PC-9 (cell line): Measurements from ENCODE around the gene VRTN. TPM values are rescaled to one million over a fixed set of nuclear protein-coding genes. Genes with fewer than 3 reads are reported as not detected.
A peak's percentile ranks its signal among the peaks of the same experiment; 100 is the strongest.

Experiments
- BruUV-seq: library from RNA; stranded (reverse); fragments of 400-500 nt; replicated peaks from 2 replicates; lab custom pipeline; 2021; lab: Mats Ljungman, UMichigan
- CTCF ChIA-PET: fragments of 300-600 bp; sonication (Branson Sonifier 250); formaldehyde crosslinking; loops from one replicate; lab custom pipeline; 2022; ENCODE audit warnings: antibody characterized with exemption; lab: Charles Lee
- POLR2A ChIA-PET: fragments of 300-600 bp; sonication (Branson Sonifier 250); formaldehyde crosslinking; loops from one replicate; lab custom pipeline; 2022; ENCODE audit warnings: antibody characterized with exemption; ENCODE audit not compliant: unreplicated experiment; lab: Charles Lee
- DNase-seq, 2 experiments: peaks; one replicate each; pipeline versions ENCODE4 v3.0.0 to v3.0.0-alpha.2; 2015 to 2022; ENCODE audit warnings: mixed read lengths in 1 of 2
- H2AFZ ChIP-seq: fragments of 200-600 bp; sonication (generic); 2 replicates; pipeline ENCODE4 v1.8.1; 2017; ENCODE audit warnings: antibody characterized with exemption
- H3F3A ChIP-seq: fragments of 200-600 bp; sonication (generic); 2 replicates; pipeline ENCODE4 v1.8.1; 2017; ENCODE audit warnings: antibody characterized with exemption, mild to moderate bottlenecking, low read depth; ENCODE audit not compliant: insufficient read depth
- H3K27ac ChIP-seq: fragments of 200-600 bp; sonication (generic); 2 replicates; pipeline ENCODE4 v1.6.1; 2016; ENCODE audit warnings: mixed run types
- H3K27me3 ChIP-seq: fragments of 200-600 bp; sonication (generic); 2 replicates; pipeline ENCODE4 v1.6.1; 2016; ENCODE audit warnings: low read depth, mixed run types; ENCODE audit not compliant: insufficient read depth
- H3K36me3 ChIP-seq: fragments of 200-600 bp; sonication (generic); 2 replicates; pipeline ENCODE4 v1.6.1; 2016; ENCODE audit warnings: low read depth, mixed run types
- H3K4me1 ChIP-seq: fragments of 200-600 bp; sonication (generic); replicated peaks from 2 replicates; pipeline ENCODE4 v1.6.1; 2016; ENCODE audit warnings: mixed run types; ENCODE audit not compliant: insufficient read depth
- H3K4me2 ChIP-seq: fragments of 200-600 bp; sonication (generic); 2 replicates; pipeline ENCODE4 v1.6.1; 2017; ENCODE audit warnings: mixed run types
- H3K4me3 ChIP-seq: fragments of 200-600 bp; sonication (generic); 2 replicates; pipeline ENCODE4 v1.6.1; 2016; ENCODE audit warnings: mixed run types
- H3K79me2 ChIP-seq: fragments of 200-600 bp; sonication (generic); 2 replicates; pipeline ENCODE4 v1.6.1; 2017; ENCODE audit warnings: low read depth, mixed run types
- H3K9me2 ChIP-seq: fragments of 200-600 bp; sonication (generic); 2 replicates; pipeline ENCODE4 v1.8.1; 2017; ENCODE audit warnings: mild to moderate bottlenecking; ENCODE audit not compliant: insufficient read depth
- H3K9me3 ChIP-seq: fragments of 200-600 bp; sonication (generic); 2 replicates; pipeline ENCODE4 v1.8.1; 2016; ENCODE audit warnings: low read depth; ENCODE audit not compliant: insufficient read depth
- H4K20me1 ChIP-seq: fragments of 200-600 bp; sonication (generic); 2 replicates; pipeline ENCODE4 v1.8.1; 2017; ENCODE audit not compliant: insufficient read depth
- EZH2 ChIP-seq: fragments of 200-600 bp; sonication (generic); IDR thresholded peaks from 2 replicates; pipeline ENCODE4 v1.8.0; 2017; ENCODE audit warnings: antibody characterized with exemption, low read depth
- intact Hi-C: fragments of 100-400 bp; cut with micrococcal nuclease; formaldehyde crosslinking; loops from one replicate; pipeline ENCODE4 v1.10.0; 2022; ENCODE audit not compliant: unreplicated experiment
- total RNA-seq: library from RNA; stranded (reverse); gene quantifications from 2 replicates; pipeline ENCODE4 v1.2.3, GENCODE V29; 2021
- TF ChIP-seq, protein P1 (sequence below): fragments of 200-600 bp; sonication (generic); conservative IDR thresholded peaks from 2 replicates; pipeline ENCODE4 v1.6.1; 2017; ENCODE audit warnings: mixed run types, antibody characterized with exemption, mild to moderate bottlenecking, moderate library complexity

Gene VRTN
- total RNA-seq, 1 experiment from 2014 or later = not detected

DNA sequence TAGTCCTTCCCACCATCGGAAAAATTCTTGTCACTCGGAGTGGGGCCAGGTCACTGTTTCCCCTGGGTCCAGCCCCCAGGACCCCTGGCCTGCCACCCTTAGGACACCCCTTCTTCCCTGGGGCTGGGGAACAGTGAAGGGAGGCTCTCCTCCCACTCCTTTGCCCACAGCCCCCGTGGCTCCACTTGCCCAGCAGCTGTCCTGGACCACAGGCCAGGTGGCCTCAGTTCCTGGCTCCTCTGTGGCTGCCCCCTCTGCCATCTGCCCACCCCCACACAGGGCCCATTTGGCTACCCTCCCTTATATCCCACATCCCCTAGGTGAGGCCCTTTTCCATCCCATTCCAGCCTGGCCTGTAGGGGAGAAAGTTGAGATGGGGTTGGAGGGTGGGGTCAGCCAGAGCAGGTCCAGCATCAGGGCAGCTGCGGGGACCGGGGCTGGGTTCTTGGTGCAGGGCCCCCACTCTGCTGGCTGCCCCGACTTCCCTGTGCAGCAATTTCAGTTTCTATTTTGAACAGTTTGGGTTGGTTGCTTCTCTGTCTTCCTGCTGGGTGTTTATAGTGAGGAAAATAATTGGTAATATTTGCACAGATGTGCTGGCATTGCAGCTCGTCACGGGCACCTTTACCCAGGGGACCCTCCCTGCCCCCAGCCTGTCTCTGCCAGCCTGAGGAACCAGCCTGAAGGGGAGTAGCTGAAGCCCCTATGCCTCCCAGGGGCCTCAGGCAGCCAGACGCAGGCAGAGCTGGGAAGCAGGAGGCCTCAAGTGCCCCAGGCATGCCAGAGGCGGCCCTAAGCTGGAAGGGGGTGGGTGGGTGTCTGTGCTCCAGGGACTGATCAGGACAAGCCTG, 54.4 kb downstream of the VRTN start:
- H3K27me3 ChIP-seq = no peaks in the 10 kb centered on the region
- no peaks in the 10 kb centered on the region for H4K20me1 ChIP-seq
- H3K9me3 ChIP-seq = no peaks in the 10 kb centered on the region
- H3K4me2 ChIP-seq = peak overlapping the region; percentile 90
- no peak for TF ChIP-seq EZH2
- TF ChIP-seq, protein P1, sequence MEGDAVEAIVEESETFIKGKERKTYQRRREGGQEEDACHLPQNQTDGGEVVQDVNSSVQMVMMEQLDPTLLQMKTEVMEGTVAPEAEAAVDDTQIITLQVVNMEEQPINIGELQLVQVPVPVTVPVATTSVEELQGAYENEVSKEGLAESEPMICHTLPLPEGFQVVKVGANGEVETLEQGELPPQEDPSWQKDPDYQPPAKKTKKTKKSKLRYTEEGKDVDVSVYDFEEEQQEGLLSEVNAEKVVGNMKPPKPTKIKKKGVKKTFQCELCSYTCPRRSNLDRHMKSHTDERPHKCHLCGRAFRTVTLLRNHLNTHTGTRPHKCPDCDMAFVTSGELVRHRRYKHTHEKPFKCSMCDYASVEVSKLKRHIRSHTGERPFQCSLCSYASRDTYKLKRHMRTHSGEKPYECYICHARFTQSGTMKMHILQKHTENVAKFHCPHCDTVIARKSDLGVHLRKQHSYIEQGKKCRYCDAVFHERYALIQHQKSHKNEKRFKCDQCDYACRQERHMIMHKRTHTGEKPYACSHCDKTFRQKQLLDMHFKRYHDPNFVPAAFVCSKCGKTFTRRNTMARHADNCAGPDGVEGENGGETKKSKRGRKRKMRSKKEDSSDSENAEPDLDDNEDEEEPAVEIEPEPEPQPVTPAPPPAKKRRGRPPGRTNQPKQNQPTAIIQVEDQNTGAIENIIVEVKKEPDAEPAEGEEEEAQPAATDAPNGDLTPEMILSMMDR = no peak
- BruUV-seq = no TSS peak
- no peaks in the 10 kb centered on the region for H3K36me3 ChIP-seq
- no peak for DNase-seq
- H3K4me3 ChIP-seq = no peak overlapping the region
- peaks cover 33% of the 10 kb centered on the region for H3F3A ChIP-seq
- ChIA-PET CTCF (no interaction called here), POLR2A (no interaction called here)
- peak overlapping the region; percentile 76 for H3K27ac ChIP-seq
- peaks cover 32% of the 10 kb centered on the region for H3K4me1 ChIP-seq
- intact Hi-C loops = no loop called here
- no peaks in the 10 kb centered on the region for H3K9me2 ChIP-seq
- H2AFZ ChIP-seq = no peak overlapping the region
- no peaks in the 10 kb centered on the region for H3K79me2 ChIP-seq

- H3K27me3 ChIP-seq = no peaks in the 10 kb centered on the region
- no peak overlapping the region for H3K27ac ChIP-seq
- H3K9me3 ChIP-seq = no peaks in the 10 kb centered on the region
- H3K4me3 ChIP-seq = no peak overlapping the region
- no peaks in the 10 kb centered on the region for H3K9me2 ChIP-seq
- ChIA-PET CTCF (no interaction called here), POLR2A (no interaction called here)
- H3K4me1 ChIP-seq = peaks cover 32% of the 10 kb centered on the region
- H2AFZ ChIP-seq = no peak overlapping the region
- no peak overlapping the region for H3K4me2 ChIP-seq
- H3K79me2 ChIP-seq = no peaks in the 10 kb centered on the region
- no TSS peak for BruUV-seq
- DNase-seq = no peak
- no peaks in the 10 kb centered on the region for H4K20me1 ChIP-seq
- intact Hi-C loops = no loop called here
- peaks cover 33% of the 10 kb centered on the region for H3F3A ChIP-seq
- TF ChIP-seq EZH2 = no peak
- TF ChIP-seq, protein P1 = no peak
- no peaks in the 10 kb centered on the region for H3K36me3 ChIP-seq
Observed at GRCh38 chr14:74403619-74404417, 55.5 kb downstream of the VRTN start.

DNA sequence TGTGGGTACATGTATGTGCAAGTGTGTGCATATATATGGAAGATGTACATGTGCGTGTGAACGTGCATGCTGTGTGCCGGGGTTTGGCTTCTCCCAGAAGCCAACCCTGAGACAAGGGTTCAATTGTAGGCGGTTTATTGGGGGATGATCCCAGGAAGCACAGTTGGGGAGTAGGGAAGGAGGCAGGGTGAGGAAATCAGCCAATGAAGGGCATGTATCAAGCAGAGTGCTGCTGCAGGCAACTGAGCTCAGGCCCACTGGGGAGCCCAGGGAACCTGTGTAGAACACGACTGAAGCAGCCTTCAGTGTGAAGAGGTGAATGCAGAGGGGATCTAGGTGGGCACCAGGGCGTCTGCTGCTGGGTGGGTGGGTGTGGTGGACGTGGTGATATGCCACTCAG, 56.2 kb downstream of the VRTN start:
- Histone ChIP-seq H3K4me3 (no peak overlapping the region), H3F3A (peaks cover 29% of the 10 kb centered on the region), H3K4me1 (peaks cover 32% of the 10 kb centered on the region), H3K79me2 (no peaks in the 10 kb centered on the region), H3K27me3 (no peaks in the 10 kb centered on the region), H3K9me2 (no peaks in the 10 kb centered on the region), H3K4me2 (no peak overlapping the region), H4K20me1 (no peaks in the 10 kb centered on the region), H3K27ac (no peak overlapping the region), H3K36me3 (no peaks in the 10 kb centered on the region), H2AFZ (no peak overlapping the region), H3K9me3 (no peaks in the 10 kb centered on the region)
- TF ChIP-seq, protein P1 = no peak
- TF ChIP-seq EZH2 = no peak
- CTCF ChIA-PET = no interaction called here
- BruUV-seq = no TSS peak
- intact Hi-C loops = no loop called here
- POLR2A ChIA-PET = interaction anchor here (0.5 kb wide), 1 partner anchor 614 kb away, joined by 38 read pairs; no protein-coding TSS in a partner anchor
- DNase-seq = no peak
